ENCODE data around the gene ANKRD13D.
A peak's percentile ranks its signal among the peaks of the same experiment; 100 is the strongest.
"Not testable (repeated sequence)": the region's sequence is repeated elsewhere in the genome, so short reads cannot be mapped to it uniquely, and the experiment has no call there.

Gene ANKRD13D

DNA sequence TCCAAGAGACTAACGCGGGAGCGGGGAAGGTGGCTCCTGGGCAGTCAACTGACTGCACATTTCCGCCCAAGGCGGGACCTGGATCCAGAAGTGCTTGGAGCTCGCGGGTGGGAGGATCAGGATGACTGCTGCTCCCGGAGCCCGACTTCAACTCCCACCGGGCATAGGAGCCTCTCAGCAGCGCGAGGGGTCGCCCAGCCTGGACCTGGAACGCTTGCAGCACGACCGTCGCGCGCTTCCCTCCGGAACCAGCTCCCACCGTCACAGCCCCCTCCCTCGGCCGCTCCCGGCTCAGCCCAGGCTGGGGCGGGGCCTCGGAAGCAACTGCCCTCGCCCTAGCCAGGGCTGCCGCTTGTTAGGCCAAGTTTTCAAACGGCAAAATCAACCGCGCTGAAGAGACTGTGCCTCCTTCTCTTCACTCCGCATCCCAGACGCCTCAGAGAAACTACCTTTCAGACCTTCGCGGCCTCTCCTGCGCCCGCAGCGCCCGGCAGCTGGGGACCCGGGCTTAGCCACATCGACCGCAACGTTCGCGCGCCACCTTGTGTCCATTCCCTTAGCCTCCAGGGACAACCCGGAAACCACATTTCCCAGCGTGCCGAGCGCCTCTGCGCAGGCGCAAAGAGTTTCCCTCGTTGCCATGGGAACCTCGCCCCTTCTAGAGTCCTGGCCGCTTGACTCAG lies 28.2 kb downstream of the ANKRD13D start:
- peak; percentile 84 to 86 for DNase-seq (ENCODE audit: low read depth in 2 of 2)

DNA sequence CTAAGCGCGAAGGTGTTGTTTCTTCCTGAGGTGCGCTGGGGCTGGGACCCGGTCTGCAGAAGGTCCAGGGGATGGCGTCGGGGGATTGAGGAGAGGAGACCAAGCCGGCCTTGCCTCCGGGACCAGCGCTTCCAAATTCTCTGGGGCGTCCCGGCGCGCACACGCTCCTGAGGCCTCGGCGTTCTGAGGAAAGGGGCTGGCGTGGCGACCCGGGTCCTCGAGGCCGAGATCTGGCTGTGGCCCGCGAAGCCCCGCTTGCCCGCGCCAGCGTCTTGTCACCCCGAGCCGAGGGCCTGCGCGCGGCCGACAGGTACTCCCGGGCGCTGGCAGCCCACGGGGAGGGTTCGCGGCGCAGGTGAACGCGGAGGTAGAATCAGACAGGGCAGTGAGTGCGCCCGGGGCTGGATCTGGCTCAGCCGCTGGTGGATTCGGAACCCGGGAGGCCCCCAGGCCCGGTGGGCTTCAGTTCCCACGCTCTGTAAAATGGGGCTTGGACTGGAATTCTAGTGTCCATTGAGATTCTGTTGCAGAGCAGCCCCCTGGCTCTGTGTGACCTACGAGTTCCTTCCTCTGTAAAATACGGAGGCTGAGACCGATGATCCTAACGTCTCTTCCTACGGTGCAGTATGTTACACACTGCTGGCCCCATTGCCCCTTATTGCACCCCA lies 28.9 kb downstream of the ANKRD13D start:
- no peak for DNase-seq (ENCODE audit: low read depth in 2 of 2)

DNA sequence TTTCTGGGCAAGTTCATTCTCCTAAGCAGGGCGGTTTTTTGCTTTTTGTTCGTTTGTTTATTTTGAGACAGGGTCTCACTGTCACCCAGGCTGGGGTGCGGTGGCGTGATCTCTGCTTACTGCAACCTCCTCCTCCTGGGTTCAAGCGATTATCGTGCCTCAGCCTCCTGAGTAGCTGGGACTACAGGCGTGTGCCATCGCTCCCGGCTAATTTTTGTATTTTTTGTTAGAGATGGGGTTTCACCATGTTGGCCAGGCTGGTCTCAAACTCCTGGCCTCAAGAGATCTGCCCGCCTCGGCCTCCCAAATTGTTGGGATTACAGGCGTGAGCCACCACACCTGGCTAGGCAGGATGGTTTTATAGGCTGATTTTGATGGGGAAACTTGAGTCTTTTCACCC lies 29.8 kb downstream of the ANKRD13D start:
- DNase-seq (ENCODE audit: low read depth in 2 of 2), result not testable (repeated sequence)

GRCh38 chr11:67320011-67320410 lies 30.9 kb downstream of the ANKRD13D start:
- no peak for DNase-seq (ENCODE audit: low read depth in 2 of 2)

DNA sequence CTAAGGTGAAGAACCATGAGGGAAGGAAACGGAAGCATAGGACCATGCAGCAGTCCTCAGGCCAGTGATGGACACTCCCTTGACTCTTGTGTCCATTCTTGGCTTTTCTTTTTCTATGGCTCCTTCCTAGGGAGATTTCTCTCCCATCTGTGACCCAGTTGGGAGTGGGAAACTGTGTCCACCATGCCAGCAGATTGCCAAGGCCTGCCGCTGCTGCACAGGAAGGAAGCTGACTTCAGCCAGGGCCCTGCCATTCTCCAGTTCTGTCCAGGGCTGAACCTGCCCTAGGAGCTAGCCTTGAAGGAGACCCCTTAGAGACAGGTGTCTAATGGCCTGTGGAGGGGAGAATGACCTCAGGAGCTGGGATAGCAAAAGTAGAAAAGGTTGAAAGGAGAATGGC lies 31.6 kb downstream of the ANKRD13D start:
- no peak for DNase-seq (ENCODE audit: low read depth in 2 of 2)

GRCh38 chr11:67321313-67321871 lies 32.3 kb downstream of the ANKRD13D start:
- no peak for DNase-seq (ENCODE audit: low read depth in 2 of 2)

GRCh38 chr11:67322049-67322448 lies 32.9 kb downstream of the ANKRD13D start:
- no peak for DNase-seq (ENCODE audit: low read depth in 2 of 2)

DNA sequence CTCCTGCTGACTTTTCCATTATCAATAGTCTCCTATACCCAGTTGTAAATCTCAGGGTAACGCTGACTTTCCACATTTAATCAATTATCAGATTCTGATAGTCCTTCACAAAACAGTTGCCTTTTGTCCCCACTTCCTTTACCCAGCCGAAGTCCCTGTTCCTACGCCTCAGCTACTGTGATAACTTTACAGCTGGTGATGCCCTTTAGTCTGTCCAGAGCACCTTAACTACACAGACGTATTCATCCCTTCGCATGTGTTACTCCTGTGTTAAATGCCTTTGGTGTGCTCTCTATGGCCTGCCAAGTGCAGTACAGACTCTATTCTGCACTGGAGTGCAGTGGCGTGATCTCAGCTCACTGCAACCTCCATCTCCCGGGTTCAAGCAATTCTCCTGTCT lies 34.4 kb downstream of the ANKRD13D start:
- DNase-seq (ENCODE audit: low read depth in 2 of 2), result no peak

- no peak for DNase-seq (ENCODE audit: low read depth in 2 of 2)
Observed at GRCh38 chr11:67332081-67332691, 43.1 kb downstream of the ANKRD13D start.

- DNase-seq (ENCODE audit: low read depth in 2 of 2), result no peak
Observed at GRCh38 chr11:67337257-67337656, 48.2 kb downstream of the ANKRD13D start.

DNA sequence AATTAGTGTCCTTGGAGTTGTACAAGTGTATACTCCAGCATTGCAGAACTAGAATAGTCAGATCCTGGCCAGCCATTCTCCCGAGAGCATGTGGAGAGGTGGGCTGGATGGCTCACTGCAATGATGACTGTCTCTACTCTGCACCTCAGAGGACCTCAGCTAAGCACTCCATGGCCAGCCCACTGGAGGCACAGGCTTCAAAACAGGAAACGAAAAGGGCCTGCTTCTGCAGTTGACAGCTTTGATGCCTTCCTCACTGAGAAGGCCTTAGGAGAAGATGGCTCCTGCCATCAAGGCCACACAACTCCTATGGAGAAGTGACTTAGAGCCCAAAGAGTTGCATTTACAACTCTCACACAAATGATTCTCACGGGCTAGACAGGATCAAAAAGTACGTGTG lies 55.2 kb downstream of the ANKRD13D start:
- DNase-seq (ENCODE audit: low read depth in 2 of 2), result no peak

DNA sequence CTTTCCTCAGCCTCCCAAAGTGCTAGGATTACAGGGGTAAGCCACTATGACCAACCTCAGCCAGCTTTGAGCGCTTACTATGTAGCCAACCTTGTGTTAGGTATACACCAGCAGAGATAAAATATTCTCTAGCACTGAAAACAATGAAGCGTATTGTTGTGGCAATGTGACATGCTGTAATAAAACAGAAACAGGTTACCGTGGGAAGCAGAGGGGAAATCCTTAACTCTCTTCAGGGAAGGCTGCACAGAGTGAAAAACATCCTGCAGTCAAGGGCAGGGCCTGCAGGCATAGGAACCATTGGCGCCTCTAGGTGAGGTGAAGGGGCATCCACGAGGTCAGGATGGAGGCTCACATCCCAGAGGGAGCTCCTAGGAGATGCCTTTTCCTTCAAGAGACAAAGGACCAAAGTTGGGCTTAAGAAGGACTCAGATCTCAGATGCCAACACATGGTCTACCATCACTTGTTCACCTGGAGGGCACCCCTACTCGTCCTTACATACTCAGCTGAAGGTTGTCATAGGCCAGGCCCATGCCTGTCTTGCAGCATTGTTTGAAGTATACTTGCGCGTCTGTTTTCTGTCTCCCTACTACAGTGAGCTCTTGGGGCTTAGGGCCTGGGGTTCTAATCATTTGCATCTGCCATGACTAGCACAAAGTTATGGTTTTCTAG lies 56.3 kb downstream of the ANKRD13D start:
- no peak for DNase-seq (ENCODE audit: low read depth in 2 of 2)

- no peak for DNase-seq (ENCODE audit: low read depth in 2 of 2)
Observed at GRCh38 chr11:67345920-67346819, 57.1 kb downstream of the ANKRD13D start.

- peak in 1 of 2 experiments; percentile 59 for DNase-seq (ENCODE audit: low read depth in 2 of 2)
Observed at GRCh38 chr11:67347964-67348749, 59.1 kb downstream of the ANKRD13D start.

DNA sequence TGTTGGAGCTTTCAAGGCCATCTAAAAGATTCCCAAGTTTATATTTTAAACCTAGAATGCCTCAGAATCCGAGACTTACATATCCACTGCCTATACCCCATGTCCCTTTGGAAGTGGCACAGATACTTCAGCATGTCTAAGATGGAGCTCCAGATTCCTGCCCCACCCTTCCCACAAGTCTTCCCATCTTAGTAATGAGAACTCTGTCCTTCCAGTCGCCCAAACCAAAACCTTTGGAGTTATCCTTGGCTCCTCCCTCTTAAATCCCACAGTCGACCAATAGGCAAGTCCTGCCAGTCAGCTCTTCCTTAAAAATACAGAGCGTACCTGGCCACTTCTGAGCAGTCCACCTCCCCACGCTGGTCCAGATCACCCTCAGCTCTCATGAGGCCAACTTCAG lies 59.9 kb downstream of the ANKRD13D start:
- no peak for DNase-seq (ENCODE audit: low read depth in 2 of 2)

GRCh38 chr11:67349457-67349856 lies 60.4 kb downstream of the ANKRD13D start:
- DNase-seq (ENCODE audit: low read depth in 2 of 2), result no peak

GRCh38 chr11:67349928-67350465 lies 60.9 kb downstream of the ANKRD13D start:
- DNase-seq (ENCODE audit: low read depth in 2 of 2), result no peak

DNA sequence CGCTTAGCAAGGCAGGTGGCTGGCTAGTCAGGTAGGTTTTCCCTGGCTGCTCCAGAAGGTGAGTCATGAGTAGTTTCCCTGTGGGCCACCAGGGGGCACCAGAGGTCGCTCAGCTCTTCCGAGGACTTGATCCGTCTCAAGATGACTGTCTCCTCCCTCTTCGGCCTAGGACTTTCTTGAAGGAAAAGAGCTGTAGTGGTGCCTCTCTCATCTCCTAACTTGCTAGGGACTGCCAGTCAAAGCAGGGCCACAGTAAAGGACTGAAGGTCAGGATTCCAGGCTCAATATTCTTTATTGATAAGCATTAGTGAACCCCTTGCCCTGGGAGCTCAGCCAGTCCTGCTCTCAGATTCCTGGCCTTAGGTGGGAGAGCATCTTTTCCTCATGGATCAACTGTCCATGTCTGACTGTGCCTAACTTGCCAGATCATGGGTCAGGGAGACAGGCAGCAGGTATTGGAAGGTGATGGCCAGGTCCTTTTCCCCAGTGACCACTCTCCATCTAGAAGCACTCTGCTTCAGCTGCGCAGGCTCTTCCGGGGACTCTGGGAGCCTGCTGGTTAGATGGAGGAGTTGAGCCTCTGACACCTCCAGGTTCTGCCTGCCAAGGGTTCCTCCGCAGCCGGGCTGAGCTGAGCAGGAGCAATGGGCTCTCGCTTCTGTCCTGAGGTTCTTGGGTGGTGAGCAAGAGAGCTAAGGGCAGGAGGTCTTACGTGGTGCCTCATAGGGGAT lies 62.3 kb downstream of the ANKRD13D start:
- no peak for DNase-seq (ENCODE audit: low read depth in 2 of 2)

All from fibroblast of skin of left quadriceps (primary cell).